Activated CD4-positive, alpha-beta T cell treated with anti-CD3 and anti-CD28 coated beads, Interleukin-2, amount 10 ng/mL, durations not matched to agents 24 days and 14 days (primary cell): ENCODE results near the gene VPS18. TPM values are rescaled to one million over a fixed set of nuclear protein-coding genes. Genes with fewer than 3 reads are reported as not detected.

ENCODE experiments used
- DNase-seq: peaks from one replicate; pipeline ENCODE4 v3.0.0; 2022
- H3K27ac Mint-ChIP-seq: one replicate; pipeline ENCODE4 v1.8.0; 2022; ENCODE audit warnings: mild to moderate bottlenecking, mixed read lengths
- H3K27me3 Mint-ChIP-seq: one replicate; pipeline ENCODE4 v1.8.0; 2022; ENCODE audit warnings: mixed read lengths
- H3K36me3 Mint-ChIP-seq: one replicate; pipeline ENCODE4 v1.8.0; 2022; ENCODE audit warnings: low read depth, mild to moderate bottlenecking, mixed read lengths
- H3K4me1 Mint-ChIP-seq: one replicate; pipeline ENCODE4 v1.8.0; 2021; ENCODE audit warnings: mixed read lengths
- H3K4me3 Mint-ChIP-seq: one replicate; pipeline ENCODE4 v1.8.0; 2022; ENCODE audit warnings: mild to moderate bottlenecking, moderate library complexity, mixed read lengths
- H3K9me3 Mint-ChIP-seq: one replicate; pipeline ENCODE4 v1.8.0; 2021; ENCODE audit warnings: mixed read lengths
- intact Hi-C: fragments of 100-400 bp; cut with micrococcal nuclease; formaldehyde crosslinking; loops from one replicate; pipeline ENCODE4 v1.15.1; 2023
- total RNA-seq: library from RNA; stranded (reverse); gene quantifications from 2 replicates; pipeline ENCODE4 v1.2.3, GENCODE V29; 2022

The VPS18 gene
- total RNA-seq, 1 donor from 2014 or later, result 11.2 TPM

DNA sequence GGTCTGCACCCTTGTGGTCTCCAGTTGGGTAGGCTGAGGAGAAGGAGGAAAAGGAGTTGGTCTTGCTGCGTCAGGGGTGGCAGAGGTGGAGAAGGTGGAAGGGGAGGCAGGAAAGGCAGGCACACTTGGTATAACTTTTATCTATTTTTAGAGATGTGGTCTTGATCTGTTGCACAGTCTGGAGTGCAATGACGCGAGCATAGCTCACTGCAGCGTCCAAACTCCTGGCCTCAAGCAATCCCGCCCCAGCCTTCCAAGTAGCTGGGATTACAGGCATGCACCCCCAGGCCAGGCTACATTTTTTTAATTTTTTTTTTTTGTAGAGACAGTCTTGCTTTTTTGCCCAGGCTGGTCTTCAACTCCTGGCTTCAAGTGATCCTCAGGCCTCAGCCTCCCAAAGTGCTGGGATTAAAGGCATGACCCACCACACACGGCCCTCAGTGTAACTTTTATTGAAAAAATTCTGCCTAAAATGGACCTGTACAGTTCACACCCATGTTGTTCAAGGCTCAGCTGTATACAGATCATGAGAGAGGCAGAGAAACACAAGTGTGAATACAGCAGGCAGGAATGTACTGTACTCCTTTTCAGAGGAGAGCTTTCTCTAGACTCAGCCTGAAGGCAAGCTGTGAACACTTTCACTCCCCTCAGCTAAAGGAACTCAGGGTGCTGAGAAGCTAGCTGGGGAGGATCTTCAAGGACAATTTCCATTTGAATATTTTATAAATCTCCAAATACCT lies 18.1 kb upstream of the VPS18 start:
- no peaks in the 10 kb centered on the region for H3K36me3 Mint-ChIP-seq
- peaks cover 13% of the 10 kb centered on the region for H3K27me3 Mint-ChIP-seq
- no peak overlapping the region for H3K27ac Mint-ChIP-seq
- H3K4me3 Mint-ChIP-seq, result no peak overlapping the region
- peaks cover 29% of the 10 kb centered on the region for H3K4me1 Mint-ChIP-seq
- no peak for DNase-seq
- H3K9me3 Mint-ChIP-seq, result no peaks in the 10 kb centered on the region
- intact Hi-C loops, result no loop called here

DNA sequence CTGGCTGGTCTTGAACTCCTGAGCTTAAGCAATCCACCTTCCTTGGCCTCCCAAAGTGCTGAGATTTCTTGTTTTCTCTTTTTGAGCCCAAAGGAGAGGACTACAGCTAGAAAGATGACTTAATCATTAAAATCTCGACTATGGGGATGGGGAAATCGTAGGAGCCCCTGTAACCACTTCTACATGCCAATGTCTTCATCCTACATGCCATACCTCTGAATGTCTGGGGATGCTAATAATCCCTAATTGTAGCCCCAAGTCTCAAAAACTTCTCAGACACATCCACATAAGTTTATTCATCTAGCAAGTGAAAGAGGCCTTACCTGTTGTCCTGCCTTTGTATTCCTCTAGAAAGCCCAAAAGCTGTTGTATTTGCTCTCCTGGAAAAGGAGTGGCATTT lies 16.6 kb upstream of the VPS18 start:
- peaks cover 9% of the 10 kb centered on the region for H3K27me3 Mint-ChIP-seq
- H3K9me3 Mint-ChIP-seq, result no peaks in the 10 kb centered on the region
- no peak for DNase-seq
- H3K4me3 Mint-ChIP-seq, result no peak overlapping the region
- H3K36me3 Mint-ChIP-seq, result no peaks in the 10 kb centered on the region
- H3K4me1 Mint-ChIP-seq, result peaks cover 14% of the 10 kb centered on the region
- intact Hi-C loops, result loop anchor here (2.0 kb wide), 1 partner anchor 15 kb away; no protein-coding TSS in a partner anchor
- no peak overlapping the region for H3K27ac Mint-ChIP-seq

DNA sequence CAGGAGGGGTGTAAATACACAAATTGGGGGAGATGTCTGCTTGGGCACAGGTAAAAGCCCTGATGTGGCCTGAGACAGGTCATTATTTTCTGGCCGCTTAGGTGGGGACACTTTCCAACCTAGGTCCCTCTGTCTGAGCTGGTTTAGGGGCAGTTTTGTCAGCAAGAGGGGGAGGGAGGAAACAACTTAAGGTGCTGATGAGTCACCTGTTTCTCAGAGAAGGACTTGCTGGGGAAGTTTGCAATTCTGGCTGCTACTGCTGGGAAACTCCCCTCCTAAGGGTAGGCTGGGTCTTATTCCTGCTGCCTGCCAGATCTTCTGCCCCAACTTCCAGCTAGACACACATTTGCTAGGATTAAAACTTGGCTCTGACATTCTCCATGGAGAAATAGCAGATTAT lies 15.5 kb upstream of the VPS18 start:
- DNase-seq, result peak; percentile 81
- Mint-ChIP-seq H3K9me3 (no peaks in the 10 kb centered on the region), H3K4me1 (peaks cover 10% of the 10 kb centered on the region), H3K27me3 (peaks cover 4% of the 10 kb centered on the region), H3K4me3 (no peak overlapping the region), H3K27ac (peak overlapping the region; percentile 68), H3K36me3 (no peaks in the 10 kb centered on the region)
- intact Hi-C loops, result loop anchor here (2.0 kb wide), 1 partner anchor 14 kb away; no protein-coding TSS in a partner anchor

DNA sequence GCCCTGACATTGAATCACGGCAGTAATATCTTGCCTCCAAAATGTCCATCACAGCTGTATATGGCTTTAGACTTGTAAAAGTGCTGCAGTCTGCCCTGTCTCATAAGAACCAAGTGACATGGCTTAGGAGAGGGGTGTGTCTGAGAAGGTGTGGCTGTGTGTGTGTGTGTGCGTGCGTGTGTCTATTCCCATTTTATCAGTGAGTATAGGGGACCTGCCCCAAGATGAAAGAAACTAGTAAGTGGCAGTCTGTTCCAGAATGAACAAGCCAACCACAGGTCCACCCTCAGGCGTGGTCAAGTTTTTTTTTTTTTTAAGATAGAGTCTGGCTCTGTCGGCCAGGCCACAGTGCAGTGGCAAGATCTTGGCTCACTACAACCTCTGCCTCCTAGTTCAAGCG lies 14.6 kb upstream of the VPS18 start:
- intact Hi-C loops, result loop anchor here (2.0 kb wide), 1 partner anchor 13 kb away; no protein-coding TSS in a partner anchor
- no peaks in the 10 kb centered on the region for H3K9me3 Mint-ChIP-seq
- H3K27ac Mint-ChIP-seq, result no peak overlapping the region
- H3K4me1 Mint-ChIP-seq, result peaks cover 13% of the 10 kb centered on the region
- H3K4me3 Mint-ChIP-seq, result no peak overlapping the region
- peaks cover under 1% of the 10 kb centered on the region for H3K27me3 Mint-ChIP-seq
- no peaks in the 10 kb centered on the region for H3K36me3 Mint-ChIP-seq
- DNase-seq, result no peak

DNA sequence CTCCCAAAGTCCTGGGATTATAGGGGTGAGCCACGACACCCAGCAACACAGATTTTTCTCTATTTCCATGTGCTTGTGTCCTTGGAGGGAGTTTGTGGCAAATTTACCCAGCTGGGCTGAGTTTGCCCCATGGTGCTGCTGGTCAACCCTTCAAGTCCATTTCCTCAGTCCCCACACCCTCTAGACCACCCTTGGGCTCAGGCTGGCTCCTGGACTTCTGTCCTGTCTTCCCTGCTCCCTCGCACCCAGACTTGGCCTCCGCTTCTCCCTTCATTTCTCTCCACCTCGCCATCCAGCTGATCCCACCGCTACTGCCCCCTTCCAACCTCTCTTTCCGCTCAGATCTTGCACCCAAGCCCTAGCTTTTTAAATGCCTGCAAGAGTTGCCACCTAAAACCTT lies 12.9 kb upstream of the VPS18 start:
- intact Hi-C loops, result no loop called here
- DNase-seq, result no peak
- Mint-ChIP-seq H3K9me3 (no peaks in the 10 kb centered on the region), H3K27ac (no peak overlapping the region), H3K27me3 (no peaks in the 10 kb centered on the region), H3K4me1 (peaks cover 21% of the 10 kb centered on the region), H3K36me3 (no peaks in the 10 kb centered on the region), H3K4me3 (no peak overlapping the region)

DNA sequence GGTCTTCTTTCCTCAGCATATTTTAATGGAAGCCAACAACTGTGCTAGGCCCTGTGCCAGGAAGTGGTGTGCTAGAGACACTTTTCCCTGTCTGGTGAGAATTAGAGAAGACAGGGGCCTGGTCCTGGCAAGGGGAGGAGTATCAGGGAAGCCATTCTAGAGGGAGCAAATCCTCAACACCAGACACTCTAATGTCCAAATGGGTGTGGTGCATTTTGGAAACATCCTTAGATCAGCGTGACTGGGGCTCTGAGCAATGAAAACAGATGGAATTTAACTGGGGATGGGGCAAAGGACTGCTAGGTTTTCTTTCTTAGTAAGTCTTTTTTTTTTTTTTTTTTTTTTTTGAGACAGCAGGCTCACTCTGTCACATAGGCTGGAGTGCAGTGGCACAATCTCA lies 7.7 kb upstream of the VPS18 start:
- H3K27ac Mint-ChIP-seq, result no peak overlapping the region
- no peaks in the 10 kb centered on the region for H3K9me3 Mint-ChIP-seq
- no peak overlapping the region for H3K4me3 Mint-ChIP-seq
- H3K36me3 Mint-ChIP-seq, result no peaks in the 10 kb centered on the region
- peaks cover 19% of the 10 kb centered on the region for H3K4me1 Mint-ChIP-seq
- intact Hi-C loops, result no loop called here
- DNase-seq, result no peak
- H3K27me3 Mint-ChIP-seq, result peaks cover 3% of the 10 kb centered on the region

DNA sequence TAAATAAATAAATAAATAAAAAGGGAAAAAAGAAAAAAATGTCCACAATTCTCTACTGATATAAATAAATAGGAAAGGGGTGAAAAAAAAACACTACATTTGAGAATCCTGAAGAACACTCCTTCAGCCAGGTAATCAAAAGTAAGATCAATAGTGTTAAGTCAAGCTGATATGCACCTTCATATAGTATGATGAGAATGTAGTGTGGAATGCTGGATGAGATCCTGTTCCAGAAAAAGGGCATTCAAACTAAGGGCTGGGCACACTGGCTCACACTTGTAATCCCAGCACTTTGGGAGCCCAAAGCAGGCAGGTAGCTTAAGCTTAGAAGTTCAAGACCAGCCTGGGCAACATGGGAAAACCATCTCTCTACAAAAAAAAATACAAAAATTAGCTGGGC lies 5.1 kb upstream of the VPS18 start:
- H3K4me3 Mint-ChIP-seq, result no peak overlapping the region
- H3K27me3 Mint-ChIP-seq, result peaks cover 3% of the 10 kb centered on the region
- intact Hi-C loops, result no loop called here
- peaks cover 32% of the 10 kb centered on the region for H3K4me1 Mint-ChIP-seq
- H3K36me3 Mint-ChIP-seq, result no peaks in the 10 kb centered on the region
- H3K27ac Mint-ChIP-seq, result no peak overlapping the region
- no peak for DNase-seq
- H3K9me3 Mint-ChIP-seq, result no peaks in the 10 kb centered on the region

DNA sequence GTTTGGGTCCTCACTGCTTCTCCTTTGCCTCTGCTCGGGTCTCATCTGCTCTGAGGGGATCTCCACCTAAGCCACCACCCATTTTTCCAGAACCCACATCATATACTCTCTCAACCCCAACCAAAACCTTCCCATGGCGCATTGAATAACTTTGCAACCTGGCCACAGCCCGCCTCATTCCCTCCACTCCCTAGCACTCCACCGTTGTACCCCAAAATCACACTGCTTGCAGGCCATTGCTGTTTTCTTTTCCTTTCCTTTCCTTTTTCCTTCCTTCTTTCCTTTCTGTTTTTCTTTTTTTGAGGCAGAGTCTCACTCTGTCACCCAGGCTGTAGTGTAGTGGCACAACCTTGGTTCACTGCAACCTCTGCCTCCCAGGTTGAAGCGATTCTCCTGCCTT lies 3.1 kb upstream of the VPS18 start:
- no peak overlapping the region for H3K27ac Mint-ChIP-seq
- H3K36me3 Mint-ChIP-seq, result peaks cover 6% of the 10 kb centered on the region
- intact Hi-C loops, result loop anchor here (5.0 kb wide), 3 partner anchors 129 to 324 kb away; partner anchors contain the start of genes CCDC32, GCHFR, RAD51 and RPUSD2
- H3K27me3 Mint-ChIP-seq, result peaks cover 3% of the 10 kb centered on the region
- H3K9me3 Mint-ChIP-seq, result no peaks in the 10 kb centered on the region
- H3K4me3 Mint-ChIP-seq, result no peak overlapping the region
- peaks cover 36% of the 10 kb centered on the region for H3K4me1 Mint-ChIP-seq
- no peak for DNase-seq

DNA sequence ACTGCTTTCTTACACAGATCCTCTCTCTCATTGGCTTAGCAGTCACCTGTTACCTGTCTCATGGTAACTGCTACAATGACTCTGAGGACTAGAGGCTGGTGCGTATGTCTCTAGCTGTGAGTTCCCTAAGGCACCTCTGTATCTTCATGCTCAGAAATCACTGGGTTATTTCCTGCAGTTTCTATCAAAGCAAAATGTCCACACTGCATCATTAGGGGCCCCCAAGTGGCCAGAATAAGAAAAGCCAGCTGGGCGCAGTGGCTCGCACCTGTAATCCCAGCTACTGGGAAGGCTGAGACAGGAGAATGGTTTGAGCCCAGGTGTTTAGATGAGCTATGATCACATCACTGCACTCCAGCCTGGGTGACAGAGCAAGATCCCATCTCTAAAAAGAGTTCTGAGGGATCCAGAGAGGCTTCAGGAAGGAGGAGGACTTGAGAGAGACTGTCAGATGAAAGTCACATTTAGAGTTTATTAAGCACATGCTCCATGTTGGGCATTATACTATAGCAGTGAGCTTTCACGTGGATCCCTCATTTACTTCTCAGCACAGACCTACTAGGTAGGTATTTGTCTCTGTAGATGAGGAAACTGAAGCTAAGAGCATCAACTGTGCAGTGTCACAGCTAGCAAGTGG lies 2.3 kb upstream of the VPS18 start:
- DNase-seq, result peak; percentile 81
- H3K9me3 Mint-ChIP-seq, result no peaks in the 10 kb centered on the region
- H3K36me3 Mint-ChIP-seq, result peaks cover 7% of the 10 kb centered on the region
- intact Hi-C loops, result loop anchor here (1.0 to 5.0 kb wide), 5 partner anchors 13 to 325 kb away; partner anchors contain the start of genes CCDC32, GCHFR, RAD51 and RPUSD2
- no peak overlapping the region for H3K27ac Mint-ChIP-seq
- H3K4me3 Mint-ChIP-seq, result no peak overlapping the region
- H3K4me1 Mint-ChIP-seq, result peaks cover 32% of the 10 kb centered on the region
- H3K27me3 Mint-ChIP-seq, result peaks cover 3% of the 10 kb centered on the region

DNA sequence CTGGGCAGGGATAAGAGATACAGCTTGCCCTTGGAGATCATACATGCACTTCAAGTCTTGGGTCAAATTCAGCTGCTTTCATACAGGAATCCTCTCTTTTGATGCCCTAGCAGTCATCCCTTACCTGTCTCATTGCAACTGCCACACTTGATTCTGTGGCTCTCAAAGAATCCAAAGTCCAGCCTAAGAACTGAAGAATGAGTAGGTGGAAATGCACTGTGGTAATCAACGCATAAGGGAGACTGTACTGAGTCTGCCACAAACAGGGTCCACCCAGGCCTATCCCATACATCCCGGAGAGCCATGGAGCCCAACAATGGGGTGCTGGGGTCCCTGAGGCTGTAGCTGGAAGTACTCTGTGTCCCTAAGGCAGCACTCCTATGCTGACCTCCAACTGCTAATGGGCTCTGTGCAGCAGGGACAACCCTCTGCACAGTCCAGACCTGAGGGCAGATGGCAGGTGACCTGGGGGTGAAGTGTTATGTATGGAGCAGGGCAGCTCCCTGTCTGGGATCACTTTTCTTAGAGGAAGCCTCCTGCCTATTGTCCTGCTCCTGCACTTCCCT lies 1.7 kb upstream of the VPS18 start:
- intact Hi-C loops, result loop anchor here (1.0 to 5.0 kb wide), 5 partner anchors 14 to 325 kb away; partner anchors contain the start of genes CCDC32, GCHFR, RAD51 and RPUSD2
- peaks cover 32% of the 10 kb centered on the region for H3K4me1 Mint-ChIP-seq
- H3K9me3 Mint-ChIP-seq, result no peaks in the 10 kb centered on the region
- H3K4me3 Mint-ChIP-seq, result no peak overlapping the region
- H3K36me3 Mint-ChIP-seq, result peaks cover 8% of the 10 kb centered on the region
- DNase-seq, result no peak
- peaks cover 3% of the 10 kb centered on the region for H3K27me3 Mint-ChIP-seq
- no peak overlapping the region for H3K27ac Mint-ChIP-seq

DNA sequence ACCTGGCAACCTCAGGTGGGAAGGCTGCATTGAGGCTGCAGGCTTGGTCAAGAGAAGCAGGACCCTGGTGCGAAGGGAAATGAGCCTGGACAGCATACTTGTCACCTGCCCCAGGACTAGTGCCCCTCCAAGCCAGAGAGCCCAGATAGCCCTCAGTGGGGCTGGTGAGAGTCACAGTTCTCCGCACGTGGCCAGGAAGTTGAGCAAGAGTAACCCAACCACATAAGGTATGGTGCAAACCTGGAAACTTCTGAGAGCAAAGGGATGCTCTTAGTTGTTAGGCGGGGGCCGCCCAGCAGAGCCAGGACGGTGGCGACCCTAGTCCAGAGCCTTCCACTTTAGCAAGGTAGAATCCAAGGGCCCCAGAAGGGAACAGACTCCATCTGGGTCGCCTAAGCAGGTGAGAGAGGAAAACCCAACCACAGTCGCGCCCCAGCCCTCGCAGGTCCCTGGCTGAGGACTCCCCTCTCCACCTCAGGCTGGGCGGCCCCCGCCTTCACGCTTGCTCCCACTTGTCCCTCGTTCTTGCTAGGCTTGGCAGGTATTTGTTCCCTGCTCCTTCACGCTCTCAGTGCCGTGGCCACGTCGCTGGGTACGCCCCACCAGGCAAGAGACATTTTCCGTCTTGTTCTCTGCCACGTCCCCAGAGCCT lies 1.1 kb upstream of the VPS18 start:
- peak; percentile 65 for DNase-seq
- no peak overlapping the region for H3K4me3 Mint-ChIP-seq
- H3K4me1 Mint-ChIP-seq, result peaks cover 32% of the 10 kb centered on the region
- H3K27me3 Mint-ChIP-seq, result peaks cover 3% of the 10 kb centered on the region
- H3K9me3 Mint-ChIP-seq, result no peaks in the 10 kb centered on the region
- H3K36me3 Mint-ChIP-seq, result peaks cover 10% of the 10 kb centered on the region
- peak overlapping the region; percentile 95 for H3K27ac Mint-ChIP-seq
- intact Hi-C loops, result loop anchor here (2.0 to 5.0 kb wide), 4 partner anchors 14 to 326 kb away; partner anchors contain the start of genes CCDC32, GCHFR, RAD51 and RPUSD2

DNA sequence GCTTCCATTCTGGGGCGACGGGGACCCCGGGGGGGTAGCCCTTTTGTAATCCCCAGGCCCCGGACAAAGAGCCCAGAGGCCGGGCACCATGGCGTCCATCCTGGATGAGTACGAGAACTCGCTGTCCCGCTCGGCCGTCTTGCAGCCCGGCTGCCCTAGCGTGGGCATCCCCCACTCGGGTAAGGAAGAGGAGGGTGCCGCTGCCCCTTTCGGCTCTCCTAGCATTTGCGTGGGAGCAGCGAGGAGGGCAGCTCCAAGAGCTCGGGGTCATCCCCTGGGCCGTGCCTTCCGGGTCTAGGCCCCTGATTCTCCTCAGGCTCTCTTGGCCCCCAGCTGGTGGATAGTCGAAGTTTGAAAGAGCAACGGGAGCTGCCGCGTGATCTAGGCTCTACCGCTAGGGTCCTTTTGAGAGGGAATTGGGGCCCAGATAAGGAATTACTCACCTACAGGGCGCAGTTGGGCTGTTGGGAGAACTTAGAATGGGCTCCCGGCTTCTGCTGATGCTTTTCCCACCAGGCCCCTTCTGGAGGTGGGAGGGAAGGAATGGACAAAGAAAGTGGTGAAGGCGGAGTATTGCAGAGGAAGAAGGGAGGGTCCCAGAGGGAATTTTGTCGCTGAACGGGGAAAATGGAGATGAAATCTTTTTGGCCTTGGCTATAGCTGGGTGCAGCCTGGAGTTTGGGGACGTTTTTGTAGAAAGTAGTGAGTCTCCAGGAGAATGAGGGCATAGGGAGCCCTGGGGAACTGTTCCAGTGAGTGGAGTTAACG lies 615 bp downstream of the VPS18 start:
- peaks cover 32% of the 10 kb centered on the region for H3K4me1 Mint-ChIP-seq
- DNase-seq, result peak; percentile 89
- H3K9me3 Mint-ChIP-seq, result no peaks in the 10 kb centered on the region
- H3K4me3 Mint-ChIP-seq, result peak overlapping the region; percentile 100
- intact Hi-C loops, result loop anchor here (1.0 to 5.0 kb wide), 6 partner anchors 38 to 328 kb away; partner anchors contain the start of genes CCDC32, DNAJC17, GCHFR and RAD51
- H3K27ac Mint-ChIP-seq, result peak overlapping the region; percentile 95
- peaks cover 3% of the 10 kb centered on the region for H3K27me3 Mint-ChIP-seq
- peaks cover 14% of the 10 kb centered on the region for H3K36me3 Mint-ChIP-seq
